Naive thymus-derived CD4-positive, alpha-beta T cell (primary cell): Measurements from ENCODE around the gene RHCG. TPM values are rescaled to one million over a fixed set of nuclear protein-coding genes. Genes with fewer than 3 reads are reported as not detected.

ENCODE experiments used
- ATAC-seq: fragments of 150-1000 bp; cut with Tn5 transposase; 2 replicates; pipeline ENCODE4 v1.10.0; 2021; ENCODE audit warnings: mild to moderate bottlenecking, moderate library complexity
- CTCF ChIA-PET: fragments of 350-600 bp; sonication (Branson Sonifier 250); formaldehyde crosslinking; loops from one replicate; lab custom pipeline; 2021; ENCODE audit warnings: antibody characterized with exemption; lab: Charles Lee
- POLR2A ChIA-PET: fragments of 350-600 bp; sonication (Branson Sonifier 250); formaldehyde crosslinking; loops from one replicate; lab custom pipeline; 2021; ENCODE audit warnings: antibody characterized with exemption, inconsistent platforms; lab: Charles Lee
- DNase-seq, 9 donors: peaks; one replicate each; pipeline versions ENCODE4 v3.0.0 to v3.0.0-alpha.2; 2020 to 2022; ENCODE audit warnings: mixed read lengths in 1 of 9
- H3K27ac ChIP-seq: one replicate; pipeline ENCODE4 v1.7.0; 2013; ENCODE audit warnings: mild to moderate bottlenecking, low read depth, low read length, moderate library complexity
- H3K27me3 ChIP-seq, 2 donors: one replicate each; pipeline ENCODE4 v1.7.0; 2013; ENCODE audit warnings: low read length in 2 of 2, mild to moderate bottlenecking in 2 of 2, moderate library complexity in 2 of 2; ENCODE audit not compliant: control insufficient read depth in 2 of 2, insufficient read depth in 2 of 2
- H3K36me3 ChIP-seq, 3 experiments: 1 replicate in 2 of 3; 2 replicates in 1 of 3; pipeline ENCODE4 v1.7.0; 2013; ENCODE audit warnings: low read length in 3 of 3, mild to moderate bottlenecking in 3 of 3, moderate library complexity in 1 of 3; ENCODE audit not compliant: insufficient read depth in 3 of 3, control insufficient read depth in 2 of 3
- H3K4me1 ChIP-seq, 2 donors: one replicate each; pipeline ENCODE4 v1.7.0; 2013; ENCODE audit warnings: low read length in 2 of 2, mild to moderate bottlenecking in 2 of 2, moderate library complexity in 1 of 2; ENCODE audit not compliant: control insufficient read depth in 2 of 2, insufficient read depth in 2 of 2
- H3K4me3 ChIP-seq: 2 replicates; pipeline ENCODE4 v1.7.0; 2013; ENCODE audit warnings: mild to moderate bottlenecking, low read length
- H3K9me3 ChIP-seq, 3 experiments: 1 replicate in 2 of 3; 2 replicates in 1 of 3; pipeline ENCODE4 v1.7.0; 2013; ENCODE audit warnings: low read length in 3 of 3; ENCODE audit not compliant: control insufficient read depth in 2 of 3
- H3K27ac Mint-ChIP-seq, 9 donors: one replicate each; pipeline ENCODE4 v1.8.0; 2020 to 2022; ENCODE audit warnings: mixed read lengths in 9 of 9, mild to moderate bottlenecking in 8 of 9, moderate library complexity in 5 of 9, inconsistent platforms in 2 of 9
- H3K27me3 Mint-ChIP-seq, 5 donors: one replicate each; pipeline ENCODE4 v1.8.0; 2021 to 2022; ENCODE audit warnings: mixed read lengths in 5 of 5, mild to moderate bottlenecking in 1 of 5
- H3K36me3 Mint-ChIP-seq, 5 donors: one replicate each; pipeline ENCODE4 v1.8.0; 2020 to 2022; ENCODE audit warnings: mixed read lengths in 5 of 5, mild to moderate bottlenecking in 3 of 5, inconsistent platforms in 1 of 5
- H3K4me1 Mint-ChIP-seq, 7 donors: one replicate each; pipeline ENCODE4 v1.8.0; 2020 to 2022; ENCODE audit warnings: mixed read lengths in 7 of 7, mild to moderate bottlenecking in 3 of 7, inconsistent platforms in 1 of 7
- H3K4me3 Mint-ChIP-seq, 10 donors: one replicate each; pipeline ENCODE4 v1.8.0; 2020 to 2022; ENCODE audit warnings: mild to moderate bottlenecking in 10 of 10, mixed read lengths in 10 of 10, moderate library complexity in 6 of 10, inconsistent platforms in 2 of 10
- H3K9me3 Mint-ChIP-seq, 11 donors: one replicate each; pipeline ENCODE4 v1.8.0; 2020 to 2022; ENCODE audit warnings: mixed read lengths in 11 of 11, mild to moderate bottlenecking in 4 of 11, inconsistent platforms in 1 of 11, moderate library complexity in 1 of 11
- intact Hi-C, 2 donors: fragments of 100-400 bp; cut with micrococcal nuclease; formaldehyde crosslinking; loops; one replicate each; pipeline ENCODE4 v1.15.1; 2023
- polyA plus RNA-seq, 2 donors: library from polyadenylated mRNA; unstranded; fragments of 300-500 nt; fragmentation: Illumina TruSeq; gene quantifications; one replicate each; pipeline ENCODE4 v1.2.3, GENCODE V29; 2021
- total RNA-seq, 6 experiments: library from RNA in 5 of 6; stranded (reverse) in 5 of 6; gene quantifications; 1 replicate in 5 of 6; 2 replicates in 1 of 6; pipeline ENCODE4 v1.2.3 and lab custom pipeline; 2021 to 2026

The RHCG gene
- total and polyA plus RNA-seq, 7 experiments from 2014 or later = not detected

DNA sequence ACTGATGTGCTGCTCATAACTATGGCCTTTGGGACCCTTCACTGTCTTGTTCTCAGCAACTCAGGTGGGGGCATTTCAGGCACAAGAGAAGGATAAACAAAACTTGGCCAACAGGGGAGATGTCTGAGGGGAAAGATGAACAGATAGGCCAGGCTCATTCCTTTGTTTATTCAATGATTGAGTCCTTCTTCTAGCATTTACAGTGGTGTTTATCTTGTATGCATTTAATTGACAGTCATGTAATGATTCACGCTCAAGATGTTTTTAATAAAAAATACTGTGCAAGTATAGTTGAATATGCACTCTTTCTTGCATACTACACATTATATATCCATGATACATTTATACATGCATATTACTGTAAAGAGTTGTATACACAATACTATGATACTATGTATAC lies 44.5 kb downstream of the RHCG start:
- ATAC-seq (no peak), DNase-seq (no peak)
- Mint-ChIP-seq H3K4me1 (no peaks in the 10 kb centered on the region), H3K9me3 (peaks cover 0 to 17% (median 3%) of the 10 kb centered on the region in 11 donors), H3K27ac (no peak overlapping the region), H3K27me3 (peaks cover 29 to 62% (median 36%) of the 10 kb centered on the region in 5 donors), H3K4me3 (no peak overlapping the region), H3K36me3 (no peaks in the 10 kb centered on the region)
- no peaks in the 10 kb centered on the region for H3K36me3 ChIP-seq
- no peak overlapping the region for H3K27ac ChIP-seq
- CTCF ChIA-PET = no interaction called here
- H3K27me3 ChIP-seq = no peaks in the 10 kb centered on the region
- H3K4me1 ChIP-seq = no peaks in the 10 kb centered on the region
- H3K4me3 ChIP-seq = no peak overlapping the region
- POLR2A ChIA-PET = no interaction called here
- intact Hi-C loops = no loop called here
- H3K9me3 ChIP-seq = no peaks in the 10 kb centered on the region

DNA sequence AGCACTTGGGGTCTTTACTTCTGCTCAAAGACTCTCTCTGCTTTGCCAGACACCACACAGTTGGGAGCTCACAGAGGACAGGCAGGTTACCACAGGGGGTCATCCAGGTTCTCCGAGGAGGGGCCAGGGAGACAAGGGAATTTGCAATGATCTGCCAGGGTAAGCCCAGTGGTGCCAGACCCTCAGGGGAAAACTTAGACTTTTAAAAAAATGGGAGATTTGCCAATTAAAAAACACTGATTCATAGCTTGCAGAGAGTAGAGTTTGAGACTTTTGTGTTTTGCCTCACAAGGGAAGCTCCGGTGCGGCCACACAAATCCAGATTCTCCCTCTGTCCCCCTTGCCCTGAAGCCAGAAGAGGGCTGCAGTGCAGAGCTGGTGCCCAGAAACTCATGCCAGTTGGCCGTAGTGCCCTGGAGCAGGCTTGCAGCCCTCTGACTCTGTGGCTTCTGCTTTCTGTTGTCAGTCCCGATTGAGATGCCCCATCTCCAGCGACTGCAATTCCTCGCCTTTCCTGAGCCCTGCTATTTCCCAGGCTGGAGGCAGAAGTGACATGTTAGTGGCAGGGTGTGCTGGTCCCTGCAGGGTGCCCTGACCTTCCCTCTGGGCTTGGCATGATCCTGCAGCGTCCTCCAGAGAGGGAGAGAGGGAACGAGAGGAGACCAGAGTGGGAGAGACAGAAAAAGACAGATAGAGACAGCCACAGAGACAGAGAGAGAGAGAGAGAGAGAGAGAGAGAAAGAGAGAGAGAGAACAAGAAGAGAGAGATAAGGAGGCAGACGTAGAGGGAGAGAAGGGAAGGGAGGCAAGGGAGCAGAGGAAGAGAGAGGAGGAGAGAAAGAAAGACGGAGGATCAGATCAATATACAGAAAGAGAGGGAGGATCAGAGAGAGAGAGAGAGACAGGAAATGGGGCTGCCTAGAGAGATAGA lies 46.0 kb downstream of the RHCG start:
- Mint-ChIP-seq H3K27me3 (peaks cover 33 to 75% (median 46%) of the 10 kb centered on the region in 5 donors), H3K9me3 (peaks cover 0 to 4% (median 0%) of the 10 kb centered on the region in 11 donors), H3K36me3 (no peaks in the 10 kb centered on the region), H3K4me3 (no peak overlapping the region), H3K27ac (no peak overlapping the region), H3K4me1 (no peaks in the 10 kb centered on the region)
- no peaks in the 10 kb centered on the region for H3K4me1 ChIP-seq
- no peaks in the 10 kb centered on the region for H3K36me3 ChIP-seq
- H3K27me3 ChIP-seq = no peaks in the 10 kb centered on the region
- DNase-seq (no peak), ATAC-seq (no peak)
- ChIA-PET POLR2A (no interaction called here), CTCF (no interaction called here)
- intact Hi-C loops = no loop called here
- no peaks in the 10 kb centered on the region for H3K9me3 ChIP-seq
- H3K27ac ChIP-seq = no peak overlapping the region
- no peak overlapping the region for H3K4me3 ChIP-seq

DNA sequence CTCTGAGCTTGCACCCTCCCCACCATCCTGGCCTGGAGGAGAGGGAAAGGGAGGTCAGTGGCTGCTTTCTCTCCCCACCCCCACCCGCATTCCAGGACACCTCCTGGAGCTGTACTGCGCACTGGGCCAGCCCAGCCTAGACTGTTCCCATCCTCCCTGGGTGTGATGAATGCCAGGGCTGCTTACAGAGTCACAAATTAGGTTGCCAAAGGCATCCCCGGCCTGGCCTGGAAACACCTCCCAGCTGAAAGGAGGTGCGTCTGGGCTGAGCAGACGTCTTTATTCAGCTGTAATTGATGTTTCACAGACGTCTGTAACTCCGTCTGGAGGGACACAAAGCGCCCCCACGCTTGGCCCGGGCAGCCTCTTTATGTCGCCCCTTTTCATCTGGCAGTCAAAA lies 47.6 kb downstream of the RHCG start:
- H3K9me3 ChIP-seq = no peaks in the 10 kb centered on the region
- CTCF ChIA-PET = no interaction called here
- Mint-ChIP-seq H3K4me1 (no peaks in the 10 kb centered on the region), H3K27me3 (peaks cover 33 to 72% (median 46%) of the 10 kb centered on the region in 5 donors), H3K27ac (no peak overlapping the region), H3K9me3 (peaks cover 0 to 3% (median 0%) of the 10 kb centered on the region in 11 donors), H3K36me3 (no peaks in the 10 kb centered on the region), H3K4me3 (no peak overlapping the region)
- H3K27ac ChIP-seq = no peak overlapping the region
- ATAC-seq = no peak
- no peak overlapping the region for H3K4me3 ChIP-seq
- DNase-seq = no peak
- no peaks in the 10 kb centered on the region for H3K27me3 ChIP-seq
- POLR2A ChIA-PET = no interaction called here
- H3K36me3 ChIP-seq = no peaks in the 10 kb centered on the region
- intact Hi-C loops = no loop called here
- no peaks in the 10 kb centered on the region for H3K4me1 ChIP-seq

DNA sequence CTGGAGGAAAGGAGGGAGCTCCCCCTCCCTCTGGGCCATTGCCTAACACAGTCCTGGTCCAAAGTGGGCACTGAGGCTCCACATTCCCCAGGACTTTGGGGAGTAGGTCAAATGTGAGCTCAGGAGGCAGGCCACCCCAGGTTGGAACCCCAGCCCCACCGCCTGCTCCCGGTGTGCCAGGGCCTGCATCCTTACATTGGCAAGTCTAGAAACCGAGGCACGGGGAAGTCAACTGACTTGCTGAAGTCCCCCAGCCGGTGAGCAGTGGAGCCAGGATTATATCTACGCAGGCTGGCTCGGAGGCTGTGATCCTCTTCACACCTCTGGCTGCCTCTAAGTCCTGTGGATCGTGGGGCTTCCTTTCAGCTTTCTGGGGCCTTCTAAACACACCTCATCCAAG lies 48.7 kb downstream of the RHCG start:
- Histone ChIP-seq H3K4me1 (no peaks in the 10 kb centered on the region), H3K27me3 (no peaks in the 10 kb centered on the region), H3K4me3 (no peak overlapping the region), H3K36me3 (no peaks in the 10 kb centered on the region), H3K27ac (no peak overlapping the region), H3K9me3 (no peaks in the 10 kb centered on the region)
- Mint-ChIP-seq H3K27ac (no peak overlapping the region), H3K27me3 (peaks cover 27 to 62% (median 37%) of the 10 kb centered on the region in 5 donors), H3K4me3 (no peak overlapping the region), H3K4me1 (no peaks in the 10 kb centered on the region), H3K9me3 (peaks cover 0 to 3% (median 0%) of the 10 kb centered on the region in 11 donors), H3K36me3 (no peaks in the 10 kb centered on the region)
- intact Hi-C loops = no loop called here
- DNase-seq (no peak), ATAC-seq (no peak)
- ChIA-PET CTCF (interaction anchor here (1.6 kb wide), 1 partner anchor 19 kb away, joined by 4 read pairs; no protein-coding TSS in a partner anchor), POLR2A (no interaction called here)

DNA sequence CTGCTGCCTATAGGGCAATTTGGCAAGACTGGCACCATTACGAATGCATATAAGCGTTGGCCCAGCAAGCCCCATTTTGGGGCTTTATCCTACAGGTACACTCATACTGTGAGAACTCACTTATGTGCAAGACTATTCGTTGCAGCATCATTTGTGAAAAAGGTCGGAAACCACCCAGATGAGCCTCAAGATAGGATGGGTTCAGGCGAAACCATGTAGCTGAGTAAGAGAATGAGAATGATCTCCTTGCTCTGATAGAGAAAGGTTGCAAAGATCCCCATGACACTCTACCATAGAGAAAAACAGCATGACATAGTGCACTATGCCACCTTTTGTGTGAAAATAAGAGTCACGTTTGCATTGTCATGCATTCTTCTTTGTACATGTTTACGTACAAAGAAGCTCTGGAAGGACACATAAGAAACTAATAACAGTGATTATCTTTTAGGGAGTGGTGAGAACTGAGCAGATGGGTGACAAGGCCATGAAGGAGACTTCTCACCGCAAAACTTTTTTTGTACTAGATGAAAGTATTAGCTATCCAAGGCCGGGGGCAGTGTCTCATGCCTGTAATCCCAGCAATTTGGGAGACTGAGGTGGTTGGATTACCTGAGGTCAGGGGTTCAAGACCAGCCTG lies 50.0 kb downstream of the RHCG start:
- POLR2A ChIA-PET = no interaction called here
- Mint-ChIP-seq H3K9me3 (peaks cover 0 to 3% (median 0%) of the 10 kb centered on the region in 11 donors), H3K27me3 (peaks cover 20 to 65% (median 37%) of the 10 kb centered on the region in 5 donors)

DNA sequence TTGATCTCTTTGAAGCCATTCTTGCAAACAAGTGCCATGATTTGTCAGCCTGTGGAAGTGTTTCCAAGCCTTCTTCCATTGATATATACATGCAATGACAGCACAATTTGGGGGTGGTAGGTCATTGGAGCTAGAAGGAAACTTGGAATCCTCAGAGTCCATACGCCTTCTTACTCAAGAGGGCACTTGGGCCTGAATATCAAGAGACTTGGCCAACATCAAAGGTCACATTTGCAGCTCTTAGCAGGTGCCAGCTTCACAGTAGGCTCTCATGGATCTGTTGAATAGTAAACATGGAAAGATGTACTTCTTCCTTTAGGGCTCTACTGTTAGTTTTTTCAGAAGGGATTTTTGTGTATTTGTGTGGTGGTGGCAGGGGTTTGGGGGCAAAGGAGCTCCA lies 50.9 kb downstream of the RHCG start:
- H3K4me1 Mint-ChIP-seq = peaks cover 0 to 7% (median 0%) of the 10 kb centered on the region in 7 donors
- Histone ChIP-seq H3K9me3 (no peaks in the 10 kb centered on the region), H3K4me1 (no peaks in the 10 kb centered on the region), H3K27ac (no peak overlapping the region), H3K27me3 (no peaks in the 10 kb centered on the region), H3K4me3 (no peak overlapping the region), H3K36me3 (no peaks in the 10 kb centered on the region)
- ATAC-seq = no peak
- H3K27ac Mint-ChIP-seq = no peak overlapping the region
- intact Hi-C loops = no loop called here
- DNase-seq = no peak
- POLR2A ChIA-PET = no interaction called here
- no peak overlapping the region for H3K4me3 Mint-ChIP-seq
- peaks cover 16 to 58% (median 32%) of the 10 kb centered on the region in 5 donors for H3K27me3 Mint-ChIP-seq
- CTCF ChIA-PET = no interaction called here
- H3K36me3 Mint-ChIP-seq = no peaks in the 10 kb centered on the region
- H3K9me3 Mint-ChIP-seq = peaks cover 0 to 3% (median 0%) of the 10 kb centered on the region in 11 donors

More for the DNA sequence above, 50.0 kb downstream of the RHCG start:
- ATAC-seq (no peak), DNase-seq (no peak)
- Histone ChIP-seq H3K9me3 (no peaks in the 10 kb centered on the region), H3K27me3 (no peaks in the 10 kb centered on the region), H3K4me1 (no peaks in the 10 kb centered on the region), H3K27ac (no peak overlapping the region), H3K4me3 (no peak overlapping the region), H3K36me3 (no peaks in the 10 kb centered on the region)
- H3K4me1 Mint-ChIP-seq = peaks cover 0 to 6% (median 0%) of the 10 kb centered on the region in 7 donors
- H3K36me3 Mint-ChIP-seq = no peaks in the 10 kb centered on the region
- intact Hi-C loops = no loop called here
- CTCF ChIA-PET = interaction anchor here (1.6 kb wide), 1 partner anchor 18 kb away, joined by 4 read pairs; no protein-coding TSS in a partner anchor
- H3K4me3 Mint-ChIP-seq = no peak overlapping the region
- no peak overlapping the region for H3K27ac Mint-ChIP-seq
